ENCODE results near the gene PCDHA1.

PCDHA1 gene

DNA sequence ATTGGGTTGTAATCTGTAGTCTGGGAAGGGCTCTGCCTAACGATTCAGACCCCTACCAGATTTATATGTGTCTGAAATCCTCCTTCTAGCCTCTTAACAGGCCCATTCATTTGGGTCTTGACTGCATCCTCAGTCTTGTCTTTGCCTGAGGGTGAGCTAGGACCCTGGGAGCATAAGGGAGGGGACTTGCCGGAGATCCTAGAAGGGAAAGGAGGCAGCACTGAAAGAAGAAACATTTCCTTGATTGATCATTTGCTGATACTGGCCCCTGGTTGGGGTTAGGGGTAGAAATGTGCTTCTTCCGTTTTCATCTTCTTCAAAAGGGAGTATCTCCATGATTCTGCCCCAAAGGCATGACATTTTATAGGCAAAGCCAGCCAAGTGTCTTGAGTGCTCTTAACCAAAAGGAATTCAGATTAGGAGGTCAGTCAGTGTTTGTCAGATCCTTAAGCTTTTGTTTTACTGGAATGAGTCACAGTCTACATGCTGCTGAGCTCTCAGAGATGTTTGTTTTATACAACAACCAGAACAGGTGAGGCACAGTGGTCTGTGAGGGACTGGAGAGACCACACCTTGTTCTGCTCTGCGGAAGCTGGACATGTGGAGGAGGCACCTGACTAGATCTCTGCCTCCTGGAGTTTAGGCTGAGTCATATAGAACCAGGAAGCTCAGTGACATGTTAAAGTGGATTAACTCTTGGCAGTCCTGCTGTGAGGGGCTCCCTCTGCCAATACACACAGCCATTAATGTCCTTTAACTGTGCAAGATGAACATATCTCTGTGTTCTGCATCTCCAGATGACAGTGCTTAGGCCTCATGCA is 218.1 kb downstream of the PCDHA1 start (continued):
- TF ChIP-seq, protein P1, sequence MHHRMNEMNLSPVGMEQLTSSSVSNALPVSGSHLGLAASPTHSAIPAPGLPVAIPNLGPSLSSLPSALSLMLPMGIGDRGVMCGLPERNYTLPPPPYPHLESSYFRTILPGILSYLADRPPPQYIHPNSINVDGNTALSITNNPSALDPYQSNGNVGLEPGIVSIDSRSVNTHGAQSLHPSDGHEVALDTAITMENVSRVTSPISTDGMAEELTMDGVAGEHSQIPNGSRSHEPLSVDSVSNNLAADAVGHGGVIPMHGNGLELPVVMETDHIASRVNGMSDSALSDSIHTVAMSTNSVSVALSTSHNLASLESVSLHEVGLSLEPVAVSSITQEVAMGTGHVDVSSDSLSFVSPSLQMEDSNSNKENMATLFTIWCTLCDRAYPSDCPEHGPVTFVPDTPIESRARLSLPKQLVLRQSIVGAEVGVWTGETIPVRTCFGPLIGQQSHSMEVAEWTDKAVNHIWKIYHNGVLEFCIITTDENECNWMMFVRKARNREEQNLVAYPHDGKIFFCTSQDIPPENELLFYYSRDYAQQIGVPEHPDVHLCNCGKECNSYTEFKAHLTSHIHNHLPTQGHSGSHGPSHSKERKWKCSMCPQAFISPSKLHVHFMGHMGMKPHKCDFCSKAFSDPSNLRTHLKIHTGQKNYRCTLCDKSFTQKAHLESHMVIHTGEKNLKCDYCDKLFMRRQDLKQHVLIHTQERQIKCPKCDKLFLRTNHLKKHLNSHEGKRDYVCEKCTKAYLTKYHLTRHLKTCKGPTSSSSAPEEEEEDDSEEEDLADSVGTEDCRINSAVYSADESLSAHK (tag by site-specific recombination; IDR thresholded peaks at IDR 0.05), result no peak
- TF ChIP-seq FEZF1 (tag by site-specific recombination; IDR thresholded peaks at IDR 0.05) (peak; percentile 59), ZFP3 (tag by site-specific recombination; IDR thresholded peaks at IDR 0.05; ENCODE audit: low read depth) (no peak), GLIS2 (tag by site-specific recombination; IDR thresholded peaks at IDR 0.05) (no peak), ZBTB21 (tag by site-specific recombination; IDR thresholded peaks at IDR 0.05) (0 out of 2 replicates have a peak, but pooled peaks have one; percentile 14), ZSCAN30 (tag by site-specific recombination; IDR thresholded peaks at IDR 0.05) (no peak), ZIC2 (tag by site-specific recombination; IDR thresholded peaks at IDR 0.05) (peak; percentile 89), ZNF138 (tag by site-specific recombination; IDR thresholded peaks at IDR 0.05; ENCODE audit: borderline replicate concordance) (no peak), HOXA7 (CRISPR knock-in tag; IDR thresholded peaks at IDR 0.05; ENCODE audit: borderline replicate concordance) (no peak), ZNF530 (tag by site-specific recombination; IDR thresholded peaks at IDR 0.05; ENCODE audit: low read depth) (no peak), HOXC10 (CRISPR knock-in tag; IDR thresholded peaks at IDR 0.05) (no peak), PRDM1 (tag by site-specific recombination; IDR thresholded peaks at IDR 0.05) (no peak), ZNF16 (tag by site-specific recombination; IDR thresholded peaks at IDR 0.05; ENCODE audit: low read depth) (no peak), ZNF670 (tag by site-specific recombination; IDR thresholded peaks at IDR 0.05; ENCODE audit: low read depth) (no peak), WT1 (tag by site-specific recombination; IDR thresholded peaks at IDR 0.05) (peak; percentile 71), SCRT2 (tag by site-specific recombination; IDR thresholded peaks at IDR 0.05) (no peak), ZNF175 (tag by site-specific recombination; IDR thresholded peaks at IDR 0.05) (no peak), TCF7L2 (IDR thresholded peaks at IDR 0.05; ENCODE audit: borderline replicate concordance, low read depth, low read length) (no peak)
- TF ChIP-seq, protein P2, sequence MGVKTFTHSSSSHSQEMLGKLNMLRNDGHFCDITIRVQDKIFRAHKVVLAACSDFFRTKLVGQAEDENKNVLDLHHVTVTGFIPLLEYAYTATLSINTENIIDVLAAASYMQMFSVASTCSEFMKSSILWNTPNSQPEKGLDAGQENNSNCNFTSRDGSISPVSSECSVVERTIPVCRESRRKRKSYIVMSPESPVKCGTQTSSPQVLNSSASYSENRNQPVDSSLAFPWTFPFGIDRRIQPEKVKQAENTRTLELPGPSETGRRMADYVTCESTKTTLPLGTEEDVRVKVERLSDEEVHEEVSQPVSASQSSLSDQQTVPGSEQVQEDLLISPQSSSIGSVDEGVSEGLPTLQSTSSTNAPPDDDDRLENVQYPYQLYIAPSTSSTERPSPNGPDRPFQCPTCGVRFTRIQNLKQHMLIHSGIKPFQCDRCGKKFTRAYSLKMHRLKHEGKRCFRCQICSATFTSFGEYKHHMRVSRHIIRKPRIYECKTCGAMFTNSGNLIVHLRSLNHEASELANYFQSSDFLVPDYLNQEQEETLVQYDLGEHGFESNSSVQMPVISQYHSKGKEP (tag by site-specific recombination; IDR thresholded peaks at IDR 0.05), result peak; percentile 26; the same call in 1 of the 2 replicates
- TF ChIP-seq, protein P3, sequence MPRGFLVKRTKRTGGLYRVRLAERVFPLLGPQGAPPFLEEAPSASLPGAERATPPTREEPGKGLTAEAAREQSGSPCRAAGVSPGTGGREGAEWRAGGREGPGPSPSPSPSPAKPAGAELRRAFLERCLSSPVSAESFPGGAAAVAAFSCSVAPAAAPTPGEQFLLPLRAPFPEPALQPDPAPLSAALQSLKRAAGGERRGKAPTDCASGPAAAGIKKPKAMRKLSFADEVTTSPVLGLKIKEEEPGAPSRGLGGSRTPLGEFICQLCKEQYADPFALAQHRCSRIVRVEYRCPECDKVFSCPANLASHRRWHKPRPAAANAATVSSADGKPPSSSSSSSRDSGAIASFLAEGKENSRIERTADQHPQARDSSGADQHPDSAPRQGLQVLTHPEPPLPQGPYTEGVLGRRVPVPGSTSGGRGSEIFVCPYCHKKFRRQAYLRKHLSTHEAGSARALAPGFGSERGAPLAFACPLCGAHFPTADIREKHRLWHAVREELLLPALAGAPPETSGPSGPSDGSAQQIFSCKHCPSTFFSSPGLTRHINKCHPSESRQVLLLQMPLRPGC (tag by site-specific recombination; IDR thresholded peaks at IDR 0.05), result no peak
- TF ChIP-seq, protein P4, sequence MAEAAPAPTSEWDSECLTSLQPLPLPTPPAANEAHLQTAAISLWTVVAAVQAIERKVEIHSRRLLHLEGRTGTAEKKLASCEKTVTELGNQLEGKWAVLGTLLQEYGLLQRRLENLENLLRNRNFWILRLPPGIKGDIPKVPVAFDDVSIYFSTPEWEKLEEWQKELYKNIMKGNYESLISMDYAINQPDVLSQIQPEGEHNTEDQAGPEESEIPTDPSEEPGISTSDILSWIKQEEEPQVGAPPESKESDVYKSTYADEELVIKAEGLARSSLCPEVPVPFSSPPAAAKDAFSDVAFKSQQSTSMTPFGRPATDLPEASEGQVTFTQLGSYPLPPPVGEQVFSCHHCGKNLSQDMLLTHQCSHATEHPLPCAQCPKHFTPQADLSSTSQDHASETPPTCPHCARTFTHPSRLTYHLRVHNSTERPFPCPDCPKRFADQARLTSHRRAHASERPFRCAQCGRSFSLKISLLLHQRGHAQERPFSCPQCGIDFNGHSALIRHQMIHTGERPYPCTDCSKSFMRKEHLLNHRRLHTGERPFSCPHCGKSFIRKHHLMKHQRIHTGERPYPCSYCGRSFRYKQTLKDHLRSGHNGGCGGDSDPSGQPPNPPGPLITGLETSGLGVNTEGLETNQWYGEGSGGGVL (tag by site-specific recombination; IDR thresholded peaks at IDR 0.05), result no peak
- TF ChIP-seq, protein P5, sequence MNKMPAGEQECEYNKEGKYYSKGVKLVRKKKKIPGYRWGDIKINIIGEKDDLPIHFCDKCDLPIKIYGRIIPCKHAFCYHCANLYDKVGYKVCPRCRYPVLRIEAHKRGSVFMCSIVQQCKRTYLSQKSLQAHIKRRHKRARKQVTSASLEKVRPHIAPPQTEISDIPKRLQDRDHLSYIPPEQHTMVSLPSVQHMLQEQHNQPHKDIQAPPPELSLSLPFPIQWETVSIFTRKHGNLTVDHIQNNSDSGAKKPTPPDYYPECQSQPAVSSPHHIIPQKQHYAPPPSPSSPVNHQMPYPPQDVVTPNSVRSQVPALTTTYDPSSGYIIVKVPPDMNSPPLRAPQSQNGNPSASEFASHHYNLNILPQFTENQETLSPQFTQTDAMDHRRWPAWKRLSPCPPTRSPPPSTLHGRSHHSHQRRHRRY (tag by site-specific recombination; IDR thresholded peaks at IDR 0.05), result no peak
- TF ChIP-seq, protein P6, sequence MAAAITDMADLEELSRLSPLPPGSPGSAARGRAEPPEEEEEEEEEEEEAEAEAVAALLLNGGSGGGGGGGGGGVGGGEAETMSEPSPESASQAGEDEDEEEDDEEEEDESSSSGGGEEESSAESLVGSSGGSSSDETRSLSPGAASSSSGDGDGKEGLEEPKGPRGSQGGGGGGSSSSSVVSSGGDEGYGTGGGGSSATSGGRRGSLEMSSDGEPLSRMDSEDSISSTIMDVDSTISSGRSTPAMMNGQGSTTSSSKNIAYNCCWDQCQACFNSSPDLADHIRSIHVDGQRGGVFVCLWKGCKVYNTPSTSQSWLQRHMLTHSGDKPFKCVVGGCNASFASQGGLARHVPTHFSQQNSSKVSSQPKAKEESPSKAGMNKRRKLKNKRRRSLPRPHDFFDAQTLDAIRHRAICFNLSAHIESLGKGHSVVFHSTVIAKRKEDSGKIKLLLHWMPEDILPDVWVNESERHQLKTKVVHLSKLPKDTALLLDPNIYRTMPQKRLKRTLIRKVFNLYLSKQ (tag by site-specific recombination; IDR thresholded peaks at IDR 0.05; ENCODE audit: borderline replicate concordance), result no peak
- TF ChIP-seq, protein P7, sequence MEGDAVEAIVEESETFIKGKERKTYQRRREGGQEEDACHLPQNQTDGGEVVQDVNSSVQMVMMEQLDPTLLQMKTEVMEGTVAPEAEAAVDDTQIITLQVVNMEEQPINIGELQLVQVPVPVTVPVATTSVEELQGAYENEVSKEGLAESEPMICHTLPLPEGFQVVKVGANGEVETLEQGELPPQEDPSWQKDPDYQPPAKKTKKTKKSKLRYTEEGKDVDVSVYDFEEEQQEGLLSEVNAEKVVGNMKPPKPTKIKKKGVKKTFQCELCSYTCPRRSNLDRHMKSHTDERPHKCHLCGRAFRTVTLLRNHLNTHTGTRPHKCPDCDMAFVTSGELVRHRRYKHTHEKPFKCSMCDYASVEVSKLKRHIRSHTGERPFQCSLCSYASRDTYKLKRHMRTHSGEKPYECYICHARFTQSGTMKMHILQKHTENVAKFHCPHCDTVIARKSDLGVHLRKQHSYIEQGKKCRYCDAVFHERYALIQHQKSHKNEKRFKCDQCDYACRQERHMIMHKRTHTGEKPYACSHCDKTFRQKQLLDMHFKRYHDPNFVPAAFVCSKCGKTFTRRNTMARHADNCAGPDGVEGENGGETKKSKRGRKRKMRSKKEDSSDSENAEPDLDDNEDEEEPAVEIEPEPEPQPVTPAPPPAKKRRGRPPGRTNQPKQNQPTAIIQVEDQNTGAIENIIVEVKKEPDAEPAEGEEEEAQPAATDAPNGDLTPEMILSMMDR (tag by site-specific recombination; IDR thresholded peaks at IDR 0.05), result no peak
- TF ChIP-seq, protein P8, sequence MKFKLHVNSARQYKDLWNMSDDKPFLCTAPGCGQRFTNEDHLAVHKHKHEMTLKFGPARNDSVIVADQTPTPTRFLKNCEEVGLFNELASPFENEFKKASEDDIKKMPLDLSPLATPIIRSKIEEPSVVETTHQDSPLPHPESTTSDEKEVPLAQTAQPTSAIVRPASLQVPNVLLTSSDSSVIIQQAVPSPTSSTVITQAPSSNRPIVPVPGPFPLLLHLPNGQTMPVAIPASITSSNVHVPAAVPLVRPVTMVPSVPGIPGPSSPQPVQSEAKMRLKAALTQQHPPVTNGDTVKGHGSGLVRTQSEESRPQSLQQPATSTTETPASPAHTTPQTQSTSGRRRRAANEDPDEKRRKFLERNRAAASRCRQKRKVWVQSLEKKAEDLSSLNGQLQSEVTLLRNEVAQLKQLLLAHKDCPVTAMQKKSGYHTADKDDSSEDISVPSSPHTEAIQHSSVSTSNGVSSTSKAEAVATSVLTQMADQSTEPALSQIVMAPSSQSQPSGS (tag by site-specific recombination; IDR thresholded peaks at IDR 0.05; ENCODE audit: low read depth), result no peak
